ENCODE data around the gene MCC. TPM values are rescaled to one million over a fixed set of nuclear protein-coding genes. Genes with fewer than 3 reads are reported as not detected.

MCC gene
- total RNA-seq, 4 donors from 2014 or later = 1.2 to 133 (median 8.5) TPM

DNA sequence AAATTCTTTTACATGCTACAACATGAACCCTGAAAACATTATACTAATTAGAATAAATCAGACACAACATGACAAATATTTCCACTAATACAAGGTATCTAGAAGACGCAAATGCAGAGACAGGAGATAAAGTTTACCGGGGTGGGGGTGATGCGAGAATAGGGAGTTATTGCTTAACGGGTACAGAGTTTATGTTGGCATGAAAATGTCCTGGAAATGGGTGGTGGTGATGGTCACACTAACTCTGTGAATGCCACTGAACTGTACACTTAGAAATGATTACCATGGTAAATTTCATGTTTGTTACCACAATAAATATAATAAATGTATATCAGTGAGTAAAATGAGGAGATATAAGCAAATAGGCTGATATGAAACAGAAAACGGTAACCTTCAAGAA lies 378.9 kb downstream of the MCC start:
- no peak for DNase-seq
- Histone ChIP-seq H3K36me3 (no peaks in the 10 kb centered on the region), H3K4me3 (no peak overlapping the region), H3K27ac (no peak overlapping the region), H3K27me3 (no peaks in the 10 kb centered on the region), H3K4me1 (no peaks in the 10 kb centered on the region), H3K9me3 (no peaks in the 10 kb centered on the region)
- TF ChIP-seq POLR2A (IDR thresholded peaks at IDR 0.05) = no peak

DNA sequence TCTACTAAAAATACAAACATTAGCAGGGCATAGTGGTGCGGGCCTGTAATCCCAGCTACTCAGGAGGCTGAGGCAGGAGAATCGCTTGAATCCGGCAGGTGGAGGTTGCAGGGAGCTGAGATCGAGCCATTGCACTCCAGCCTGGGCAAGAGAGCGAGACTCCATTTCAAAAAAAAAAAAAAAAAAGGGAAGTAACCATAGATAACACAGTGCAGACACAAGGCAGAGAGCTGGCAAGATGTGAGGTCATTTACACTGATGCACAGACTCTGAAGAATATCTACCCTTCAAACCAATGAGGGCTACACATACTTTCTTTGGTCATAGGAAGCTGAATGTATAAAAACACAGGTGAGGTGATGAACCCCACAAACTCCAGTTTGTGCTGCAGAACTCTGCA lies 379.8 kb downstream of the MCC start:
- Histone ChIP-seq H3K9me3 (no peaks in the 10 kb centered on the region), H3K4me1 (no peaks in the 10 kb centered on the region), H3K36me3 (no peaks in the 10 kb centered on the region), H3K27me3 (no peaks in the 10 kb centered on the region), H3K4me3 (no peak overlapping the region), H3K27ac (no peak overlapping the region)
- TF ChIP-seq POLR2A (IDR thresholded peaks at IDR 0.05) (no peak), CTCF (IDR thresholded peaks at IDR 0.05) (no peak)
- no peak for DNase-seq

DNA sequence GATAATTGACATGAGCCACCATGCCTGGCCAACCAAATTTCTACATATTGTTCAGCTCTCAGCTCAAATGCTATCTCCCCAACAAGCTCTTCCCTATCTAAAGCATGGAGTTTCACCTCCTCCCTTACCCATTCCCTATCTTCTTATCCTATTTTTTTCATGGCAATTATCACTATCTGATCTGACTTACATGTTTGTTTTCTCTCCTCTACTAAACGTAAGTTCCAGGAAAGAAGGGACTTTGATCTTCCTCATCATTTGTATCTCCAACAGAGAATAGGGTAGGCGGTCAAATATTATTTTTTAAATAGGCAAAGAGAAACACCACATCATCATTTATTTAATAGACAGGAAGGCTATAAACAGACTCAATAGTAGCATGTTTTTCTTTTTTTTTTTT lies 381.4 kb downstream of the MCC start:
- Histone ChIP-seq H3K9me3 (no peaks in the 10 kb centered on the region), H3K27ac (no peak overlapping the region), H3K27me3 (no peaks in the 10 kb centered on the region), H3K4me1 (no peaks in the 10 kb centered on the region), H3K36me3 (no peaks in the 10 kb centered on the region), H3K4me3 (no peak overlapping the region)
- DNase-seq = no peak
- TF ChIP-seq POLR2A (IDR thresholded peaks at IDR 0.05) (no peak), CTCF (IDR thresholded peaks at IDR 0.05) (no peak)

DNA sequence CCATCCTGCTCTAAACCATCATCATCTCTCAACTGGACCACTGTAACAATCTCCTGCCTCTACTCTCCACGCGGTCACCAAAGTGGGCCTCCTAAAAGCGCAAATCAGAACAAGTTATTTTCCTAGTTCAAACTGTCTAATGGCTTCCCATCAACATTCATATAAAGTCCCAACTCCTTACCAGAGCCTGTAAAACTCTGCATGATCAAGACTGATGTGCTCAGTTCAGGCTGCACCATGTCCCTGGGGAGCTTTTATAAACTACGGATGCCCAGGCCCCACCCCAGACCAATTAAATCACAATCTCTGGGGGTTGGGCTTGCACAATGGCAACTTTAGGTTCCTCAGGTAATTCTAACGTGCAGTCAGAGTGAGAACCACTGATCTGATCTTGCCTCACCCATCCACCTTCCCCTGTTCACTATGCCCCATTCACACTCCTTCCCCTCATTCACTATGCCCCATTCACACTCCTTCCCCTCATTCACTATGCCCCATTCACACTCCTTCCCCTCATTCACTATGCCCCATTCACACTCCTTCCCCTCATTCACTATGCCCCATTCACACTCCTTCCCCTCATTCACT lies 382.5 kb downstream of the MCC start:
- Histone ChIP-seq H3K27ac (no peak overlapping the region), H3K4me3 (no peak overlapping the region), H3K36me3 (no peaks in the 10 kb centered on the region), H3K27me3 (no peaks in the 10 kb centered on the region), H3K9me3 (no peaks in the 10 kb centered on the region), H3K4me1 (no peaks in the 10 kb centered on the region)
- TF ChIP-seq CTCF (IDR thresholded peaks at IDR 0.05) (no peak), POLR2A (IDR thresholded peaks at IDR 0.05) (no peak)
- DNase-seq = no peak

DNA sequence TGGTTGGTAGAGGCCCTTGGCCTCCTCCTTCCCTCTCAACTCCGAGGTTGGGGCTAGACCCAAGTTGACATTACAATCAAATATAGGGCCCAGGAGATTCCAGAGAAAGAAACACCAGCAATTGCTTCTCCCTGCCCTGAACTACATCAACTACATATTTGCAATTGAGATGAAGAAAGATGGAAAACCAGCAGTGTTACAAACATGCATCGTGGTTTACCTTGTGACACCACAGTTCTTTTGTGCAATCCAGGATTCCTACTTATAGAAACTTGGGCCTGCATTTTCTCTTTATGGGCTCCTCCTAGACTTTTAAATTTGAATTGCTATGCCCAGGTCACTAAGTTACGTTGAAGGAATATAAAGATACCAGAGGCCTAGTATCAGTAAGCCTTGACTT lies 384.9 kb downstream of the MCC start:
- H3K27ac ChIP-seq = no peak overlapping the region
- DNase-seq = no peak

DNA sequence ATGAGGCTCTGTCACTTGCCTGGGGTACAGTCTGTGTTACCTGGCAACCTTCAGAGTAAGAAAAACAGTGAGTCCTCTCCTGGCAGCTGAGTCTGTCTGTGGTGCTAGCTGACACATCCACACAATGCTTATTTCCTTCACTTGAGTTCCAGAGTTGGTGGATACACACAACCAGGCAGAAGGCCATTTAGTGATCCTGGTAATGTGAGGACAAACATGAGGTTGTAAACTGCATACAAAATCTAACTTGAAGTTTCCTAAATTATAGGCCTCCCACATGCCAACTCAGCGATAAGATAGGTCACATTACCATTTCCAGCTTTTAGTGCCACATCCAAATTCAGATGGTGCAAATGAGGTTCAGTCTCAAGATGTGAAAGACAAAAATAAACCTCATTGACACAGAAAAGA lies 386.1 kb downstream of the MCC start:
- Histone ChIP-seq H3K27me3 (no peaks in the 10 kb centered on the region), H3K36me3 (no peaks in the 10 kb centered on the region), H3K27ac (no peak overlapping the region), H3K4me1 (no peaks in the 10 kb centered on the region), H3K4me3 (no peak overlapping the region), H3K9me3 (no peaks in the 10 kb centered on the region)
- no peak for TF ChIP-seq CTCF (IDR thresholded peaks at IDR 0.05)
- TF ChIP-seq POLR2A (IDR thresholded peaks at IDR 0.05) = no peak
- DNase-seq = no peak

More for the DNA sequence above, 384.9 kb downstream of the MCC start:
- TF ChIP-seq POLR2A (IDR thresholded peaks at IDR 0.05) (no peak), CTCF (IDR thresholded peaks at IDR 0.05) (no peak)
- H3K9me3 ChIP-seq = no peaks in the 10 kb centered on the region
- no peaks in the 10 kb centered on the region for H3K27me3 ChIP-seq
- H3K36me3 ChIP-seq = no peaks in the 10 kb centered on the region
- no peaks in the 10 kb centered on the region for H3K4me1 ChIP-seq
- H3K4me3 ChIP-seq = no peak overlapping the region
